Limb (tissue), 2 donors: ENCODE results near the gene ASB10.

Experiments used
- DNase-seq, 2 donors: peaks; one replicate each; pipeline ENCODE4 v3.0.0-alpha.2; 2016; ENCODE audit errors: extremely low spot score in 2 of 2

The ASB10 gene

GRCh38 chr7:151135866-151136843 lies 50.9 kb downstream of the ASB10 start:
- peak in 1 of 2 donors; percentile 34 for DNase-seq

- DNase-seq, result peak in 1 of 2 donors; percentile 27
Observed at GRCh38 chr7:151135525-151135845, 51.6 kb downstream of the ASB10 start.

GRCh38 chr7:151134743-151135524 lies 52.1 kb downstream of the ASB10 start:
- DNase-seq, result no peak

GRCh38 chr7:151133986-151134742 lies 52.9 kb downstream of the ASB10 start:
- no peak for DNase-seq

GRCh38 chr7:151133266-151133985 lies 53.6 kb downstream of the ASB10 start:
- DNase-seq, result no peak

- no peak for DNase-seq
Observed at GRCh38 chr7:151132461-151133205, 54.4 kb downstream of the ASB10 start.

- peak; percentile 61 to 74 for DNase-seq
Observed at GRCh38 chr7:151131592-151132293, 55.3 kb downstream of the ASB10 start.

GRCh38 chr7:151131224-151131591 lies 55.8 kb downstream of the ASB10 start:
- DNase-seq, result peak in 1 of 2 donors; percentile 45

GRCh38 chr7:151130741-151131157 lies 56.3 kb downstream of the ASB10 start:
- DNase-seq, result peak in 1 of 2 donors; percentile 41

- no peak for DNase-seq
Observed at GRCh38 chr7:151129960-151130591, 57.0 kb downstream of the ASB10 start.

- DNase-seq, result no peak
Observed at GRCh38 chr7:151129117-151129959, 57.7 kb downstream of the ASB10 start.

GRCh38 chr7:151128716-151129115 lies 58.3 kb downstream of the ASB10 start:
- DNase-seq, result no peak

GRCh38 chr7:151128144-151128543 lies 58.9 kb downstream of the ASB10 start:
- no peak for DNase-seq

- DNase-seq, result no peak
Observed at GRCh38 chr7:151126491-151127137, 60.4 kb downstream of the ASB10 start.

- DNase-seq, result peak in 1 of 2 donors; percentile 76
Observed at GRCh38 chr7:151125846-151126481, 61.1 kb downstream of the ASB10 start.
